Body of pancreas (tissue), 4 donors: Measurements from ENCODE around the gene RBM8A. TPM values are rescaled to one million over a fixed set of nuclear protein-coding genes. Genes with fewer than 3 reads are reported as not detected.
"Not testable (repeated sequence)": the region's sequence is repeated elsewhere in the genome, so short reads cannot be mapped to it uniquely, and the experiment has no call there.

ENCODE experiments used
- ATAC-seq: fragments of 150-250 bp; one replicate; pipeline ENCODE4 v1.9.1; 2016
- DNase-seq, 4 donors: peaks; one replicate each; pipeline ENCODE4 v3.0.0-alpha.2; 2019
- H3K27ac ChIP-seq, 4 donors: fragments of 200-600 bp; sonication (generic); 1 replicate in 3 of 4; 2 replicates in 1 of 4; pipeline versions ENCODE4 v1.5.1 to v1.6.1; 2016 to 2019; ENCODE audit warnings: mild to moderate bottlenecking in 1 of 4, mixed read lengths in 1 of 4, moderate library complexity in 1 of 4
- H3K27me3 ChIP-seq, 2 donors: fragments of 200-600 bp; sonication (generic); one replicate each; pipeline ENCODE4 v1.6.0; 2016; ENCODE audit warnings: mild to moderate bottlenecking in 1 of 2
- H3K36me3 ChIP-seq, 2 donors: fragments of 200-600 bp; sonication (generic); replicated peaks in 1 of 2; 2 replicates each; pipeline ENCODE4 v1.5.1; 2016; ENCODE audit warnings: low read depth in 2 of 2; ENCODE audit not compliant: insufficient read depth in 1 of 2
- H3K4me1 ChIP-seq: fragments of 200-600 bp; sonication (generic); one replicate; pipeline ENCODE4 v1.6.0; 2016
- H3K4me3 ChIP-seq, 2 donors: fragments of 200-600 bp; sonication (generic); 1 replicate in 1 of 2; 2 replicates in 1 of 2; pipeline ENCODE4 v1.5.1; 2016 to 2019
- H3K9me3 ChIP-seq, 3 donors: fragments of 200-600 bp; sonication (generic); 1 replicate in 2 of 3; 2 replicates in 1 of 3; pipeline ENCODE4 v1.5.1; 2016
- POLR2A ChIP-seq, 3 donors: fragments of 450-650 bp; IDR thresholded peaks; one replicate each; pipeline ENCODE4 v1.6.1; 2016; ENCODE audit warnings: antibody characterized with exemption in 3 of 3, mild to moderate bottlenecking in 2 of 3
- WGBS, 2 donors: methylation state at CpG; one replicate each; pipeline ENCODE4 v1.1.5; 2017; 5-methylcytosine and 5-hydroxymethylcytosine counted together
- intact Hi-C: fragments of 100-400 bp; cut with DNase I; formaldehyde crosslinking; loops from one replicate; pipeline ENCODE4 v1.15.1; 2023
- total RNA-seq, 2 donors: library from RNA; depleted of rRNA; stranded (reverse); fragments of >200 nt; gene quantifications; one replicate each; pipeline ENCODE4 v1.1.0, GENCODE V29; 2016
- TF ChIP-seq, protein P1 (sequence below), 7 experiments: fragments of 450-650 bp in 4 of 7; fragments of 200-600 bp in 3 of 7; sonication (generic) in 3 of 7; IDR thresholded peaks; one replicate each; pipeline ENCODE4 v1.5.1; 2016 to 2019; ENCODE audit warnings: antibody characterized with exemption in 7 of 7

The RBM8A gene
- total RNA-seq, 2 donors from 2014 or later = 47.2 to 70.2 TPM

DNA sequence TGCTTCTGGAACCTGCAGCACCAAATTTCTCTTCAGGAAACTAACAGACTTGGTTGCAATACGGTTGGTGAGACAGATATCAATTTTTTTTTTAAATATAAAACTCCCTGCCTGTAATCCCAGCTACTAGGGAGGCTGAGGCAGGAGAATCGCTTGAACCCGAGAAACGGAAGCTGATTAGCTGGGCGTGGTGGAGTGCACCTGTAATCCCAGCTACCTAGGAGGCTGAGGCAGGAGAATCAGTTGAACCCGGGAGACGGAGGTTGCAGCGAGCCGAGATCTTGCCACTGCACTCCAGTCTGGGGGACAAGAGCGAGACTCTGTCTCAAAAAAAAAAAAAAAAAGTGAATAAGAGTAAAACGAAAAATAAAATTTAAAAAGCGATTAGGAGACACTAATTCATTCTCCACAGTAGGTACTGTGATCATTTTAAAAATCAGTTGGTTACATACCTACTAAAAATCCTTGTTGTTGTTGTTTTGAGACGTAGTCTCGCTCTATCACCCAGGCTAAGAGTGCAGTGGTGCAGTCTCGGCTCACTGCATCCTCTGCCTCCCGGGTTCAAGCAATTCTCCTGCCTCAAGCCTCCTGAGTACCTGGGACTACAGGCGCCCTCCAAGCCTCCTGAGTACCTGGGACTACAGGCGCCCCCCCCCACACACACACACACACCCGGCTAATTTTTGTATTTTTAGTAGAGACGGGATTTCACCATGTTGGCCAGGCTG lies 796 bp upstream of the RBM8A start:
- intact Hi-C loops = no loop called here
- no peak for DNase-seq

DNA sequence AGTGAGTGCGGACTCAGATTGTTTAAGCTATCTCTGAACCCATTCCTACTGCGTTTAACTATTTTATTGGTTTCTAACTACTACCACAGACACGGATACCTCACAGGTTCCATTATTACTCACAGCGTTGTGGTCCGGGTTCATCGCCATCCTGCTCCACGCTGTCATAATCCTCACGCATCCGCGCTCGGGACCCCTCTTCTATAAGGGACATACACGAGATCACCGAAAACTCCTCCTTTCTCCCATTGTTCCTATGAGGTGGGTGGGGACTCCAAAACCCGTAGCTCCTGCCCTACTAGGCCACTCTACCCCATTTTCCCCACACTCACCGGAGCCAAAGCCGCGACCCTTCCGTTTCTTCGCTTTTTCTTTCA lies 610 bp downstream of the RBM8A start:
- peaks cover 12% of the 10 kb centered on the region for H3K4me1 ChIP-seq
- TF ChIP-seq, protein P1, sequence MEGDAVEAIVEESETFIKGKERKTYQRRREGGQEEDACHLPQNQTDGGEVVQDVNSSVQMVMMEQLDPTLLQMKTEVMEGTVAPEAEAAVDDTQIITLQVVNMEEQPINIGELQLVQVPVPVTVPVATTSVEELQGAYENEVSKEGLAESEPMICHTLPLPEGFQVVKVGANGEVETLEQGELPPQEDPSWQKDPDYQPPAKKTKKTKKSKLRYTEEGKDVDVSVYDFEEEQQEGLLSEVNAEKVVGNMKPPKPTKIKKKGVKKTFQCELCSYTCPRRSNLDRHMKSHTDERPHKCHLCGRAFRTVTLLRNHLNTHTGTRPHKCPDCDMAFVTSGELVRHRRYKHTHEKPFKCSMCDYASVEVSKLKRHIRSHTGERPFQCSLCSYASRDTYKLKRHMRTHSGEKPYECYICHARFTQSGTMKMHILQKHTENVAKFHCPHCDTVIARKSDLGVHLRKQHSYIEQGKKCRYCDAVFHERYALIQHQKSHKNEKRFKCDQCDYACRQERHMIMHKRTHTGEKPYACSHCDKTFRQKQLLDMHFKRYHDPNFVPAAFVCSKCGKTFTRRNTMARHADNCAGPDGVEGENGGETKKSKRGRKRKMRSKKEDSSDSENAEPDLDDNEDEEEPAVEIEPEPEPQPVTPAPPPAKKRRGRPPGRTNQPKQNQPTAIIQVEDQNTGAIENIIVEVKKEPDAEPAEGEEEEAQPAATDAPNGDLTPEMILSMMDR (IDR thresholded peaks at IDR 0.05) = no peak
- no peak for TF ChIP-seq POLR2A (IDR thresholded peaks at IDR 0.05)
- peak; percentile 0 for ATAC-seq
- H3K36me3 ChIP-seq = no peaks in the 10 kb centered on the region
- 2 to 3% methylated on average over 19 of the region's 19 CpGs for WGBS, 2 donors
- H3K27ac ChIP-seq = peak overlapping the region; percentile 83 to 97 (median 94)
- intact Hi-C loops = no loop called here
- H3K4me3 ChIP-seq = peak overlapping the region; percentile 70 to 95
- peak in 1 of 4 donors; percentile 10 for DNase-seq
- H3K27me3 ChIP-seq = no peaks in the 10 kb centered on the region
- H3K9me3 ChIP-seq = no peaks in the 10 kb centered on the region

More for the DNA sequence above, 796 bp upstream of the RBM8A start:
- ATAC-seq = no peak
- Histone ChIP-seq H3K27ac (peak overlapping the region; percentile 83 to 97 (median 94)), H3K4me1 (peaks cover 12% of the 10 kb centered on the region), H3K27me3 (no peaks in the 10 kb centered on the region), H3K36me3 (no peaks in the 10 kb centered on the region), H3K4me3 (peak overlapping the region; percentile 70 to 95), H3K9me3 (no peaks in the 10 kb centered on the region)
- TF ChIP-seq, protein P1 (IDR thresholded peaks at IDR 0.05) = no peak
- no peak for TF ChIP-seq POLR2A (IDR thresholded peaks at IDR 0.05)
- WGBS, 2 donors = 50 to 55% methylated on average over 20 of the region's 20 CpGs

DNA sequence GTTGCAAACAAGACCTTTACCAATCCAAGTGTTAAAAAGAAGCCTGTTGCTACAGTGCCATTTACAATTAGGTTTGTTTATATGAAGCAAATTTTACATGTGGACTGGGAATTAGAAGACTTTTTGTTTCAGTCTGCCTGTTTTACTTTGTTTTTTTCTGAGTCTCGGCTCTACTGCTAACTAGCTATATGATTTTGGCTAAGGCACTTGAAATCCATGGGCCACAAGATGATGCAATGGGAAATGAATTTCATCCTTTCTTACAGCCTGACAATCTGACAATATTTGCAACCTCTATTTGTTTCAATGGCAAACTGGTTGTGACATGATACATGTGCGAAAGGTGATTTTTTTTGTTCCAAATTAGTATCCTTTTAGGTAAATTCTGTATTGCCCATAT lies 5.0 kb downstream of the RBM8A start:
- intact Hi-C loops = no loop called here
- no peak overlapping the region for H3K27ac ChIP-seq
- WGBS, 2 donors = 69 to 88% methylated on average over 2 of the region's 2 CpGs
- ATAC-seq (no peak), DNase-seq (no peak)
- H3K4me1 ChIP-seq = peaks cover 27% of the 10 kb centered on the region
- no peak for TF ChIP-seq POLR2A (IDR thresholded peaks at IDR 0.05)
- TF ChIP-seq, protein P1 (IDR thresholded peaks at IDR 0.05) = no peak
- H3K4me3 ChIP-seq = no peak overlapping the region
- no peaks in the 10 kb centered on the region for H3K27me3 ChIP-seq
- no peaks in the 10 kb centered on the region for H3K36me3 ChIP-seq
- H3K9me3 ChIP-seq = no peaks in the 10 kb centered on the region

DNA sequence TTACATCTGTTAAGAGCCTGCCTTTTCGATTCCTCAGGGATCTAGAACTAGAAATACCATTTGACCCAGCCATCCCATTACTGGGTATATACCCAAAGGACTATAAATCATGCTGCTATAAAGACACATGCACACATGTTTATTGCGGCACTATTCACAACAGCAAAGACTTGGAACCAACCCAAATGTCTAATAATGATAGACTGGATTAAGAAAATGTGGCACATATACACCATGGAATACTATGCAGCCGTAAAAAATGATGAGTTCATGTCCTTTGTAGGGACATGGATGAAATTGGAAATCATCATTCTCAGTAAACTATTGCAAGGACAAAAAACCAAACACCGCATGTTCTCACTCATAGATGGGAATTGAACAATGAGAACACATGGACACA lies 7.0 kb downstream of the RBM8A start:
- H3K27me3 ChIP-seq, H3K9me3 ChIP-seq, H3K27ac ChIP-seq, H3K36me3 ChIP-seq, intact Hi-C loops, H3K4me3 ChIP-seq, DNase-seq, ATAC-seq: not testable (repeated sequence)
- WGBS, 2 donors = 85 to 88% methylated on average over 3 to 4 of the region's 4 CpGs
- H3K4me1 ChIP-seq = peaks cover 21% of the 10 kb centered on the region

DNA sequence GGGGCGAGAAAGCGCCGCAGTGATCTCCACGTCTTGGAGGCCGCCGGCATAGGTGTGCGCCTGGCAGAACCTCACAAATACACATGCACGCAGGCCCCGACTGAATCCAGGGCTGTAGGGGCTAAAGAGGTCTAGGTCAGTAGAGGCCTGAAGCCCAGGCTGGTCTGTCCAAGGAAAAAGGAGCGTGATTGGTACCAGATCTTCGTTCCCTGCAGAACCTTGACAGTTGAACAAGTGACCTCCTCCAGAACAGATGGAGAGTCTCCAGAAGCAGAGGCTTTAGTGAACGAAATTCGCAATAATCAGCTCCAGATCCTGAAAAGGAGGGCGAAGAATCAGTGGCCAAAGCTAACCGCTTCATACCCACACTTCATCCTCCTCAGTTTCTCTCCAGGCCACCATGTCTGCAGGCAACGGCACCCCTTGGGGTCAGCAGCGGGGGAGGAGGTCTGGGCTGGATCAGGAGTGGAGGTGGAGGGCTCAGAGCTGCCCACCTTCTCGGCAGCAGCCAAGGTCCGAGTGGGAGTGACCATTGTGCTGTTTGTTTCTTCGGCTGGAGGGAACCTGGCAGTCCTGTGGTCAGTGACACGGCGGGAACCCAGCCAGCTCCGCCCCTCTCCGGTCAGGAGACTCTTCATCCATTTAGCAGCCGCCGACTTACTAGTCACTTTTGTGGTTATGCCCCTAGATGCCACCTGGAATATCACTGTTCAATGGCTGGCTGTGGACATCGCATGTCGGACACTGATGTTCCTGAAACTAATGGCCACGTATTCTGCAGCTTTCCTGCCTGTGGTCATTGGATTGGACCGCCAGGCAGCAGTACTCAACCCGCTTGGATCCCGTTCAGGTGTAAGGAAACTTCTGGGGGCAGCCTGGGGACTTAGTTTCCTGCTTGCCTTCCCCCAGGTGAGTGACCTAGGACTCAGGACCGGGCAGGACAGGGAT lies 8.0 kb downstream of the RBM8A start:
- 0 to 1% methylated on average over 18 to 33 of the region's 33 CpGs for WGBS, 2 donors
- peaks cover 21% of the 10 kb centered on the region for H3K4me1 ChIP-seq
- H3K36me3 ChIP-seq = no peaks in the 10 kb centered on the region
- peak overlapping the region; percentile 89 to 98 for H3K4me3 ChIP-seq
- no peaks in the 10 kb centered on the region for H3K9me3 ChIP-seq
- peak overlapping the region; percentile 68 to 93 (median 82) for H3K27ac ChIP-seq
- peak; percentile 71 to 88 (median 80) for DNase-seq
- intact Hi-C loops = no loop called here
- peak; percentile 17 to 71 (median 71) for TF ChIP-seq POLR2A (IDR thresholded peaks at IDR 0.05)
- TF ChIP-seq, protein P1 (IDR thresholded peaks at IDR 0.05) = peak in 4 of 7 experiments; percentile 1 to 26 (median 18)
- ATAC-seq = peak; percentile 49
- H3K27me3 ChIP-seq = no peaks in the 10 kb centered on the region
